Thoracic aorta (tissue), 2 donors: ENCODE results near the gene ATG9B. TPM values are rescaled to one million over a fixed set of nuclear protein-coding genes. Genes with fewer than 3 reads are reported as not detected.

ENCODE experiments used
- ATAC-seq: fragments of 150-250 bp; one replicate; pipeline ENCODE4 v1.8.0; 2017; ENCODE audit warnings: low read depth; ENCODE audit not compliant: insufficient number of reproducible peaks, low FRiP score
- DNase-seq: peaks from one replicate; pipeline ENCODE4 v3.0.0-alpha.2; 2020; ENCODE audit warnings: low spot score
- H3K27ac ChIP-seq, 2 donors: fragments of 200-600 bp; sonication (generic); 1 replicate in 1 of 2; 2 replicates in 1 of 2; pipeline ENCODE4 v1.5.1; 2016; ENCODE audit warnings: mild to moderate bottlenecking in 2 of 2, moderate library complexity in 2 of 2
- H3K27me3 ChIP-seq: fragments of 200-600 bp; sonication (generic); replicated peaks from 2 replicates; pipeline ENCODE4 v1.6.0; 2016; ENCODE audit warnings: mild to moderate bottlenecking; ENCODE audit not compliant: insufficient read depth
- H3K36me3 ChIP-seq: fragments of 200-600 bp; sonication (generic); one replicate; pipeline ENCODE4 v1.5.1; 2016
- H3K4me1 ChIP-seq, 2 donors: fragments of 200-600 bp; sonication (generic); 1 replicate in 1 of 2; 2 replicates in 1 of 2; pipeline versions ENCODE4 v1.5.1 to v1.6.0; 2016; ENCODE audit warnings: low read depth in 2 of 2, mild to moderate bottlenecking in 1 of 2; ENCODE audit not compliant: control insufficient read depth in 1 of 2
- H3K4me3 ChIP-seq: fragments of 200-600 bp; sonication (generic); 2 replicates; pipeline ENCODE4 v1.5.1; 2016; ENCODE audit warnings: mild to moderate bottlenecking
- H3K9me3 ChIP-seq: fragments of 200-600 bp; sonication (generic); 2 replicates; pipeline ENCODE4 v1.5.1; 2016
- total RNA-seq, 2 donors: library from RNA; depleted of rRNA; stranded (reverse); fragments of >200 nt; gene quantifications; one replicate each; pipeline versions ENCODE4 v1.1.0 to v1.2.3, GENCODE V29; 2016
- TF ChIP-seq, protein P1 (sequence below): fragments of 200-600 bp; sonication (generic); IDR thresholded peaks from one replicate; pipeline ENCODE4 v1.5.1; 2019; ENCODE audit warnings: antibody characterized with exemption

Gene ATG9B
- total RNA-seq, 2 donors from 2014 or later: 1.2 TPM; not detected in 1

DNA sequence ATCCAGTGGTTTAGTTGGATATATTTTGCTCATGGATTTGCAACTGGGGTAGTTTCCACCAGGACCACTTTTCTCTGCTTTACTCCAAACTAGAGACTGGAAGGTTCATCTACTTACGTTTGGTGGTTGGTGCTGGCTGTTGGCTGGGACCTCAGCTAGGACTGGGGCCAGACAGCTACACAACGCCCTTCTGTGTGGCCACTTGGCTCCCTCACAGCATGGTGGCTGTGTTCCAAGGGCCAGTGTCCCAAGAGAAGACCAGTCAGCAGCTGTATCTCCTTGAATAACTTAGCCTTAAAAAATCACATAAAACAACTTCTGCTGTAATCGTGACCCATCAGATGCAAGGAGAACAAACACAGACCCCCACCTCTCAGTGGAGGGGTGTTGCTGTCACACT is 41.9 kb downstream of the ATG9B start:
- TF ChIP-seq, protein P1, sequence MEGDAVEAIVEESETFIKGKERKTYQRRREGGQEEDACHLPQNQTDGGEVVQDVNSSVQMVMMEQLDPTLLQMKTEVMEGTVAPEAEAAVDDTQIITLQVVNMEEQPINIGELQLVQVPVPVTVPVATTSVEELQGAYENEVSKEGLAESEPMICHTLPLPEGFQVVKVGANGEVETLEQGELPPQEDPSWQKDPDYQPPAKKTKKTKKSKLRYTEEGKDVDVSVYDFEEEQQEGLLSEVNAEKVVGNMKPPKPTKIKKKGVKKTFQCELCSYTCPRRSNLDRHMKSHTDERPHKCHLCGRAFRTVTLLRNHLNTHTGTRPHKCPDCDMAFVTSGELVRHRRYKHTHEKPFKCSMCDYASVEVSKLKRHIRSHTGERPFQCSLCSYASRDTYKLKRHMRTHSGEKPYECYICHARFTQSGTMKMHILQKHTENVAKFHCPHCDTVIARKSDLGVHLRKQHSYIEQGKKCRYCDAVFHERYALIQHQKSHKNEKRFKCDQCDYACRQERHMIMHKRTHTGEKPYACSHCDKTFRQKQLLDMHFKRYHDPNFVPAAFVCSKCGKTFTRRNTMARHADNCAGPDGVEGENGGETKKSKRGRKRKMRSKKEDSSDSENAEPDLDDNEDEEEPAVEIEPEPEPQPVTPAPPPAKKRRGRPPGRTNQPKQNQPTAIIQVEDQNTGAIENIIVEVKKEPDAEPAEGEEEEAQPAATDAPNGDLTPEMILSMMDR: no peak
- DNase-seq (no peak), ATAC-seq (no peak)
- H3K27me3 ChIP-seq: no peaks in the 10 kb centered on the region
- H3K4me1 ChIP-seq: peaks cover 9 to 14% of the 10 kb centered on the region in 2 donors
- H3K4me3 ChIP-seq: no peak overlapping the region
- H3K9me3 ChIP-seq: no peaks in the 10 kb centered on the region
- H3K36me3 ChIP-seq: no peaks in the 10 kb centered on the region
- H3K27ac ChIP-seq: no peak overlapping the region

DNA sequence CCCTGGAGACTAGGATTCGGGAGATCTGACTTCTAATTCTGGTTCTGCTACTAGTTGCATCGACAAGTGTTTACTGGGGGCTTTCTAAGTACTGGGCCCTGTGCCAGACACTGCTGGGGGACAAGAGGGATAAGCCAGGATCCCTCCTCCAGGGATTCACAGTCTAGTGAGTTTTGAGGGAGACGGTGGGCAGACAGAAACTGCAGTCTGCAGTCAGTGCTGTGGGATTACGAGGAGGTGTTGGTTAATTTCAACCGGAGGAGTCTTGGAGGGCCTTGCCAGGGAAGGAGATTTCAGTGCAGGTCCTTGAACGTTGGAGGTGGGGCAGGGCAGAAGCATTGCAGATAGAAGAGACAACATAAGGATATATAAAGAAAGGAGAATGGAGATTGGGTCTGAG is 42.6 kb downstream of the ATG9B start:
- Histone ChIP-seq H3K9me3 (no peaks in the 10 kb centered on the region), H3K4me1 (peaks cover 9 to 20% of the 10 kb centered on the region in 2 donors), H3K27ac (no peak overlapping the region), H3K36me3 (no peaks in the 10 kb centered on the region), H3K27me3 (no peaks in the 10 kb centered on the region), H3K4me3 (no peak overlapping the region)
- no peak for DNase-seq
- TF ChIP-seq, protein P1: no peak
- no peak for ATAC-seq

DNA sequence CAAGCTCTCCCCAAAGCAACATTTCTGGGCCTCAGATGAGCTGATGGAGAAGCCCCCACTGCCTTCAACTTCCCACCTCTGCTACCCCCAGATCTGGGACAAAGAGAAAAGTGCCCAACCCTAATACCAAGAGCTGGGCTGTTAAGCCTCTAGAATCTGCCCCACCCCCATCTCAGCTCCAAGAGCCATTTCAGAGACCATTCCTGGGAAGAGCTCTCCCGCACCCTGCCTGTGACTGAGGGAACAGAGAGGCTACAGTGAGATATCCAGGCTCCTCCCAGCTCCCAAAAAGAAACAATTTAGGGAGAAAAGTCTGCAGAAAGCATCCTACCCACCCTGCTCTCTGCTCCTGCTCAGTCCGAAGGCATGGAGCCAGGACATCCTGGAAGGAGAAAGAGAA is 43.6 kb downstream of the ATG9B start:
- H3K27me3 ChIP-seq: no peaks in the 10 kb centered on the region
- ATAC-seq: no peak
- H3K27ac ChIP-seq: no peak overlapping the region
- TF ChIP-seq, protein P1: no peak
- H3K4me1 ChIP-seq: peaks cover 9 to 20% of the 10 kb centered on the region in 2 donors
- no peaks in the 10 kb centered on the region for H3K9me3 ChIP-seq
- H3K4me3 ChIP-seq: no peak overlapping the region
- H3K36me3 ChIP-seq: no peaks in the 10 kb centered on the region
- DNase-seq: no peak

DNA sequence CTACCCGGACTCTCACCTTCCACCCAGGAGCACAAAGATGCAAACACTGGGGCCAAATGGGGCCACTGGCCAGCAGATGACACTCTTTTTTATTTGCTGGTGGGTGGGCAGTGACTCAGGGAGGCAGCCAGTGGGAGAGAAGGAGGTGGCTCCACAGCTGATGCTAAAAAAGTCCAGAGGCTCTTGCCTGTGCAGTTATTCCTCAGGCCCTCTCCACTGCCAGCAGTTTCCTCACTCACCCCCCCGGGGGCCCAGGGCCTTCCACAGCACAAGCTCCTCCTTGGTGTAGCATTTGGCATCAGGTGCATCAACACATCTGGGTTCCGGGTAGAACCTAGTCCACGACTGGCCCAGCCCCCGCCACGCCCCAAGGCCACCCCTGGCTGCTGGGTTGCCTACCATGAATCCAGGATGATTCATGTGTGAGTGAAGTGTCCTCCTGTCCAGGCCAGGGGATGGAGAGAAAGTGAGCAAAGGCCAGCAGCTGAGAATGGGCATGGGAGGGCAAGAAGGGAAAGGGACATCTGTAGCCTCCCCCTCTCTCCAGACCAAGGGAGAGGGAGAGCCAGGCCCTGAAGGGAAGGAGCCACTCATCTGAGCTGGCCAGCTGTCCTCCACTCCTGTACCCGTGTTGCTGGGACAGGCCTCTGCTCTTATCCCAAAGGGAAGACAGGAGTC is 44.4 kb downstream of the ATG9B start:
- H3K4me1 ChIP-seq: peaks cover 9 to 24% of the 10 kb centered on the region in 2 donors
- H3K4me3 ChIP-seq: no peak overlapping the region
- no peak overlapping the region for H3K27ac ChIP-seq
- no peak for DNase-seq
- TF ChIP-seq, protein P1: no peak
- H3K27me3 ChIP-seq: no peaks in the 10 kb centered on the region
- H3K9me3 ChIP-seq: no peaks in the 10 kb centered on the region
- ATAC-seq: no peak
- no peaks in the 10 kb centered on the region for H3K36me3 ChIP-seq

DNA sequence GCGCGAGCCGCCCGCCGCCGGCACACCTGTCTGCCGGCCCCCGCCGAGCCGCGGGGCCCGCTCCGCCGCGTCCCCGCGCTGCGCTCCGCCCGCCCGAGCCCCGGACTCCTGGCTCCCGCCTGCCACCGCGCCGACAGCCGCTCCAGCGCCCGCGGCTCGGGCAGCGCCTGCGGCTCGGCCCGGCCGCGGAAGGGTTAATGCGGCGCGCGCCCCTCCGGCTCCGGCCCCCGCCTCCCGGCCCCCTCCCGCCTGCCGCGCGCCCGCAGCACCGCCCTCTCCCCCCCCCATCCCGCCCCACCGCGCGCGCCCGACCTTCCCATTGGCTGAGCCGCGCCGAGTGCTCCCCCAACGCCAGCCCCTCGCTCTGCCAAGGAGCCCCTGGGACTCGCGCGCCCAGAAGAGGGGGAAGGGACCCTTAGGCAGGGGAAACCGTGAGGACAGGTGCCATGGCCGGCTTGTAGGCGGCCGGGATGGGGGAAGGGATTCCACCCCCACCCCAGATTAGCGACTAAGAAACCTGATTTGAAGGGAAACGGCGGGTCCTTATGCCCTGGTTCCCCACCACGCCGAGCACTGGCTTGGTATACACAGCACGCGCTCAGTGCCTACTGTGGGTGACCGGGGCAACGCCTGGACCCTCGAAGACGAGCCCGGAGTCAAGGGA is 46.0 kb downstream of the ATG9B start, which contains the start of gene KCNH2:
TSS of gene KCNH2 (minus strand) at position 196 of the 664 bp plus-strand sequence. CDS start 408 bp downstream, outside the sequence.
- TF ChIP-seq, protein P1: no peak
- no peak for DNase-seq

More for the DNA sequence above, 46.0 kb downstream of the ATG9B start, which contains the start of gene KCNH2:
- Histone ChIP-seq H3K9me3 (no peaks in the 10 kb centered on the region), H3K27me3 (no peaks in the 10 kb centered on the region), H3K4me3 (peak within 1 kb of the TSS; percentile 62), H3K36me3 (no peaks in the 10 kb centered on the region), H3K27ac (no peak within 1 kb of the TSS), H3K4me1 (peaks cover 12 to 31% of the 10 kb centered on the region in 2 donors)
- no peak for ATAC-seq
